SK-N-SH treated with all-trans-retinoic acid at 6 μM for 48 hours (cell line): ENCODE data around the gene DPRX.

Experiments
- ATAC-seq: fragments of 200-7000 bp; cut with Tn5 transposase; 3 replicates; pipeline ENCODE4 v1.9.1; 2020; ENCODE audit warnings: mild to moderate bottlenecking, moderate library complexity
- ARNTL ChIP-seq: fragments of 450-650 bp; formaldehyde crosslinking; IDR thresholded peaks from 2 replicates; pipeline ENCODE4 v1.5.0; 2020; ENCODE audit warnings: low read depth, mild to moderate bottlenecking, moderate library complexity, borderline replicate concordance
- CREB5 ChIP-seq: fragments of 250-450 bp; sonication (Bioruptor Pico); IDR thresholded peaks from 2 replicates; pipeline ENCODE4 v1.5.1; 2020; ENCODE audit warnings: low read depth, mild to moderate bottlenecking, moderate library complexity
- CSDC2 ChIP-seq: fragments of 250-450 bp; sonication (Bioruptor Pico); IDR thresholded peaks from 2 replicates; pipeline ENCODE4 v1.5.0; 2020; ENCODE audit warnings: mild to moderate bottlenecking, moderate library complexity
- CSRNP3 ChIP-seq: fragments of 250-450 bp; sonication (Bioruptor Pico); IDR thresholded peaks from 2 replicates; pipeline ENCODE4 v1.5.1; 2021; ENCODE audit warnings: mild to moderate bottlenecking, moderate library complexity
- GLIS3 ChIP-seq: fragments of 250-450 bp; sonication (Bioruptor Pico); IDR thresholded peaks from 2 replicates; pipeline ENCODE4 v1.5.0; 2020; ENCODE audit warnings: mild to moderate bottlenecking, moderate library complexity
- ISL1 ChIP-seq: fragments of 250-450 bp; sonication (Bioruptor Pico); IDR thresholded peaks from 2 replicates; pipeline ENCODE4 v2.1.2; 2022; ENCODE audit warnings: mild to moderate bottlenecking, moderate library complexity
- OSR1 ChIP-seq: fragments of 250-450 bp; sonication (Bioruptor Pico); IDR thresholded peaks from 2 replicates; pipeline ENCODE4 v1.8.0; 2022; ENCODE audit warnings: moderate library complexity, mild to moderate bottlenecking, inconsistent platforms
- PATZ1 ChIP-seq: fragments of 250-450 bp; sonication (Bioruptor Pico); IDR thresholded peaks from 2 replicates; pipeline ENCODE4 v1.8.0; 2020; ENCODE audit warnings: mild to moderate bottlenecking, moderate library complexity, borderline replicate concordance
- PPARA ChIP-seq: fragments of 250-450 bp; sonication (Bioruptor Pico); IDR thresholded peaks from 2 replicates; pipeline ENCODE4 v1.5.0; 2020; ENCODE audit warnings: mild to moderate bottlenecking, borderline replicate concordance
- RARB ChIP-seq: fragments of 250-450 bp; sonication (Bioruptor Pico); IDR thresholded peaks from 2 replicates; pipeline ENCODE4 v1.8.0; 2021; ENCODE audit warnings: mild to moderate bottlenecking, moderate library complexity
- SNAI2 ChIP-seq: fragments of 250-450 bp; sonication (Bioruptor Pico); IDR thresholded peaks from 2 replicates; pipeline ENCODE4 v1.5.0; 2020; ENCODE audit warnings: mild to moderate bottlenecking, moderate library complexity
- TOX ChIP-seq: fragments of 250-450 bp; sonication (Bioruptor Pico); IDR thresholded peaks from 2 replicates; pipeline ENCODE4 v1.8.0; 2021; ENCODE audit warnings: mild to moderate bottlenecking, moderate library complexity, borderline replicate concordance
- ZC3H10 ChIP-seq: fragments of 250-450 bp; sonication (Bioruptor Pico); IDR thresholded peaks from 2 replicates; pipeline ENCODE4 v1.5.1; 2021; ENCODE audit warnings: mild to moderate bottlenecking, moderate library complexity
- ZFP3 ChIP-seq: fragments of 250-450 bp; sonication (Bioruptor Pico); IDR thresholded peaks from 2 replicates; pipeline ENCODE4 v1.5.0; 2020; ENCODE audit warnings: mild to moderate bottlenecking, moderate library complexity
- ZFP30 ChIP-seq: fragments of 450-650 bp; formaldehyde crosslinking; IDR thresholded peaks from 2 replicates; pipeline ENCODE4 v1.5.0; 2022; ENCODE audit warnings: mild to moderate bottlenecking, moderate library complexity
- ZNF565 ChIP-seq: fragments of 450-650 bp; formaldehyde crosslinking; conservative IDR thresholded peaks from 2 replicates; pipeline ENCODE4 v1.5.0; 2020; ENCODE audit warnings: low read depth, mild to moderate bottlenecking, moderate library complexity
- ZNF70 ChIP-seq: fragments of 450-650 bp; formaldehyde crosslinking; IDR thresholded peaks from 2 replicates; pipeline ENCODE4 v1.5.0; 2020; ENCODE audit warnings: mild to moderate bottlenecking, moderate library complexity
- ZNF8 ChIP-seq: fragments of 450-650 bp; formaldehyde crosslinking; IDR thresholded peaks from 2 replicates; pipeline ENCODE4 v1.5.0; 2020; ENCODE audit warnings: mild to moderate bottlenecking, moderate library complexity
- TF ChIP-seq, protein P1 (sequence below): fragments of 250-450 bp; sonication (Bioruptor Pico); IDR thresholded peaks from 2 replicates; pipeline ENCODE4 v1.5.0; 2020; ENCODE audit warnings: mild to moderate bottlenecking, moderate library complexity

DPRX gene

GRCh38 chr19:53646144-53646543, 14.3 kb downstream of the DPRX start:
- no peak for TF ChIP-seq ISL1 (CRISPR knock-in tag)
- no peak for TF ChIP-seq ZNF565 (CRISPR knock-in tag)
- TF ChIP-seq PATZ1, result no peak
- no peak for TF ChIP-seq ZC3H10 (CRISPR knock-in tag)
- TF ChIP-seq OSR1 (CRISPR knock-in tag), result no peak
- no peak for TF ChIP-seq ZNF70 (CRISPR knock-in tag)
- no peak for TF ChIP-seq ZNF8 (CRISPR knock-in tag)
- TF ChIP-seq GLIS3, result no peak
- TF ChIP-seq CSDC2 (CRISPR knock-in tag), result no peak
- TF ChIP-seq RARB (CRISPR knock-in tag), result no peak
- TF ChIP-seq ZFP3 (CRISPR knock-in tag), result no peak
- no peak for TF ChIP-seq CREB5 (CRISPR knock-in tag)
- ATAC-seq, result no peak

DNA sequence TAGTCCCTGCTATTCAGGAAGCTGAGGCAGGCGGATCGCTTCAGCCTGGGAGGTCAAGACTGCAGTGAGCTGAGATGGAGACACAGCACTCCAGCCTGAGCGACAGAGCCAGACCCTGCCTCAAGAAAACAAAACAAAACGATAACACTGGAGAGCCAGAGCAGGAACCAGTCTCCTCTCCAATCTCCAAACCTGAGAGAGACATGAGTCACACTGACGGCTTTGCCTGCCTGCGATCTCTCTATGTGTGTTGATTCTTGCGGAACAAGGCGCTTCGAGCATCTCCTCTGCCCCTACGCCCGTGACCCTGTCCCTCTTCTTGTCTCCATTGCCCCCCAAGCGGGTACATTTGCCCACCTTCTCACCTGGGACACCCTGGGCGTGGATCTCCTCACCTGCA, 15.6 kb downstream of the DPRX start:
- no peak for ATAC-seq
- no peak for TF ChIP-seq CSDC2 (CRISPR knock-in tag)
- no peak for TF ChIP-seq GLIS3
- TF ChIP-seq ZNF565 (CRISPR knock-in tag), result no peak
- TF ChIP-seq PATZ1, result no peak
- no peak for TF ChIP-seq CREB5 (CRISPR knock-in tag)
- no peak for TF ChIP-seq OSR1 (CRISPR knock-in tag)
- TF ChIP-seq ISL1 (CRISPR knock-in tag), result no peak
- no peak for TF ChIP-seq CSRNP3 (CRISPR knock-in tag)
- TF ChIP-seq, protein P1, sequence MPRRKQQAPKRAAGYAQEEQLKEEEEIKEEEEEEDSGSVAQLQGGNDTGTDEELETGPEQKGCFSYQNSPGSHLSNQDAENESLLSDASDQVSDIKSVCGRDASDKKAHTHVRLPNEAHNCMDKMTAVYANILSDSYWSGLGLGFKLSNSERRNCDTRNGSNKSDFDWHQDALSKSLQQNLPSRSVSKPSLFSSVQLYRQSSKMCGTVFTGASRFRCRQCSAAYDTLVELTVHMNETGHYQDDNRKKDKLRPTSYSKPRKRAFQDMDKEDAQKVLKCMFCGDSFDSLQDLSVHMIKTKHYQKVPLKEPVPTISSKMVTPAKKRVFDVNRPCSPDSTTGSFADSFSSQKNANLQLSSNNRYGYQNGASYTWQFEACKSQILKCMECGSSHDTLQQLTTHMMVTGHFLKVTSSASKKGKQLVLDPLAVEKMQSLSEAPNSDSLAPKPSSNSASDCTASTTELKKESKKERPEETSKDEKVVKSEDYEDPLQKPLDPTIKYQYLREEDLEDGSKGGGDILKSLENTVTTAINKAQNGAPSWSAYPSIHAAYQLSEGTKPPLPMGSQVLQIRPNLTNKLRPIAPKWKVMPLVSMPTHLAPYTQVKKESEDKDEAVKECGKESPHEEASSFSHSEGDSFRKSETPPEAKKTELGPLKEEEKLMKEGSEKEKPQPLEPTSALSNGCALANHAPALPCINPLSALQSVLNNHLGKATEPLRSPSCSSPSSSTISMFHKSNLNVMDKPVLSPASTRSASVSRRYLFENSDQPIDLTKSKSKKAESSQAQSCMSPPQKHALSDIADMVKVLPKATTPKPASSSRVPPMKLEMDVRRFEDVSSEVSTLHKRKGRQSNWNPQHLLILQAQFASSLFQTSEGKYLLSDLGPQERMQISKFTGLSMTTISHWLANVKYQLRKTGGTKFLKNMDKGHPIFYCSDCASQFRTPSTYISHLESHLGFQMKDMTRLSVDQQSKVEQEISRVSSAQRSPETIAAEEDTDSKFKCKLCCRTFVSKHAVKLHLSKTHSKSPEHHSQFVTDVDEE (CRISPR knock-in tag), result no peak

DNA sequence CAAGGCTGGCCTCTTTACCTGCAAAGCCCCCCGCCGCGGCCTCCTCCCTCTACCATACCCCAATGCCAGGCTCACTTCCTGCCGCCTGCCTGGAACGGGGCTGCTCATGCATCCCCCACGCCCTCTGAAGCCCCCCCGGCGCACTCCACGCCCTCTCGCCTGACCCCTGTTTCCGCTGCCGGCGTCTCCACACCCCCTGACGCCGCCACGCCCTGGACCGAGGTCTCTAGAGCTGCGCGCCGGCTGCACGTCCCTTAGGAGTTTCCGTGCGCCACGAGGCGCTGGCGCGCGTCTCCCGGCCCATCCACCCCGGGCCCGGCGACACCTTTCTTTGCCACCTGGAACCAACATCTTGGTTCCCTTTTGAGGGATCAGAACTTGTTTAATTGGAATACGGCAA, 16.0 kb downstream of the DPRX start:
- TF ChIP-seq, protein P1 (CRISPR knock-in tag), result no peak
- TF ChIP-seq SNAI2 (CRISPR knock-in tag), result no peak
- TF ChIP-seq CREB5 (CRISPR knock-in tag), result no peak
- no peak for TF ChIP-seq ZFP30 (CRISPR knock-in tag)
- TF ChIP-seq ZNF70 (CRISPR knock-in tag), result no peak
- no peak for TF ChIP-seq TOX (CRISPR knock-in tag)
- no peak for TF ChIP-seq PATZ1
- no peak for TF ChIP-seq ZNF8 (CRISPR knock-in tag)
- no peak for TF ChIP-seq ISL1 (CRISPR knock-in tag)
- TF ChIP-seq PPARA (CRISPR knock-in tag), result no peak
- no peak for TF ChIP-seq ARNTL (CRISPR knock-in tag)
- TF ChIP-seq OSR1 (CRISPR knock-in tag), result no peak
- TF ChIP-seq RARB (CRISPR knock-in tag), result no peak
- no peak for ATAC-seq
